ENCODE data around the gene NAP1L4.
"Not testable (repeated sequence)": the region's sequence is repeated elsewhere in the genome, so short reads cannot be mapped to it uniquely, and the experiment has no call there.

Gene NAP1L4

DNA sequence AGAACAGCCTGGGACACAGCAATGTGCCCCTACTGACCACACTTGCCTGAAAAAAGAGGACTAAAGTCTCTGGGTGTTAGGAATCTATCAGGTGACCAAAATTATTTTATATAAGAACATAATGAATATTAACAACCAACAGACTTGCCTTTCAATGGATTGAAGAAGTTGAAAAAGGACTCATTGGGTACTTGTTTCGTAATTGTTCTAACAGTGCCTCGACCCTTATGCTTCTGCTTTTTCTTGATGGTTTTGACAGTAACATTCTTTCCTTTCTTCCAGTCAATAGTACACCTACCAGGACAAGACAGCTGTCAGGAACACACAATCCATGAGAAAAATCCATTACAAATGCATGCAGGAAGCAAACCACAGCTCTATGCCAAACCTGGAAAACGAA lies 33.9 kb downstream of the NAP1L4 start:
- DNase-seq (ENCODE audit: low spot score): no peak

DNA sequence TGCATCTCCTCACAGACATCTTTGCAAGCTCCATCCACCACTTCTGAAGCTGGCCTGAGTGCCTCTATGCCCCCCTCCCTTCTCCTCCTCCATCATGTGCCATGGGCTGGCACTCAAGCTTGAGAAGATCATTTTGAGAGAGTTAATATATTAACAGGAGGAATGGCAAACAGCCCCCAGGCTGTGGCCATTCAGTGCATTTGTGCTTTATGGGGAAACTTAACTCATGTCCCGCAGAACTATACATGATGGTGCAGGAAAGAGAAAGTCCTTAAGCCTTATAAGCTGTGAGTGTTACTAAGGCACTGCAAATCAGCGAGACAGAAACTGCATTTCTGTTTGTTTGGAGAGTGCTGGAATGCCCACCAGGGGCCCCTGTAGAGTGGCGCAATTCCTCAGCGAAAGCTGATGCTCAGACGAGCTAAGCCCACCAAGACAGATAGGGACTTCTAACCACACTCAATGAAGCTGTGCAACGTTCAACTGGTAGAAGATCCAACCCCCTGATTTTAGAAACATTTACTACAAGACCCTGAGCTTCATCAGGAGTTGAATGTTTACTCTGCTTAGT lies 36.1 kb downstream of the NAP1L4 start:
- no peak for DNase-seq (ENCODE audit: low spot score)

GRCh38 chr11:2954263-2954662 lies 37.9 kb downstream of the NAP1L4 start:
- no peak for DNase-seq (ENCODE audit: low spot score)

DNA sequence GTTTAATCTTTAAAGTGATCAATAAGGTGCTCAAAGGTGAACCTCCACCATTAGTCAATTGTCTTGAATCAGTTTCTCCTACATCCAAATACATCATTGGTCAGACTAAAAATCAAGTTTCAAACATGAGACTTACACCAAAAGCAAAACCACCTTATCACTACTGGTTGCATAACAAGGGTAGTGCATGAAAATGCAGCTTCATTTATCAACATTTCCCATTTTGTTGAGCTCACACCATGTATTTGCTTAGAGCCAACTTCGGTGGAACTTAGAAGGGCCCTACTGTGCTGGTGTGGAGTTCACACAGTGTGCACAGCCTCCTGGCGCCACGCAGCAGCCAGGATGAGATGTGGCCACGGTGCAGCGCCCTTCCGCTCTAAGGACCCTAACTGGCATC lies 39.8 kb downstream of the NAP1L4 start:
- no peak for DNase-seq (ENCODE audit: low spot score)

DNA sequence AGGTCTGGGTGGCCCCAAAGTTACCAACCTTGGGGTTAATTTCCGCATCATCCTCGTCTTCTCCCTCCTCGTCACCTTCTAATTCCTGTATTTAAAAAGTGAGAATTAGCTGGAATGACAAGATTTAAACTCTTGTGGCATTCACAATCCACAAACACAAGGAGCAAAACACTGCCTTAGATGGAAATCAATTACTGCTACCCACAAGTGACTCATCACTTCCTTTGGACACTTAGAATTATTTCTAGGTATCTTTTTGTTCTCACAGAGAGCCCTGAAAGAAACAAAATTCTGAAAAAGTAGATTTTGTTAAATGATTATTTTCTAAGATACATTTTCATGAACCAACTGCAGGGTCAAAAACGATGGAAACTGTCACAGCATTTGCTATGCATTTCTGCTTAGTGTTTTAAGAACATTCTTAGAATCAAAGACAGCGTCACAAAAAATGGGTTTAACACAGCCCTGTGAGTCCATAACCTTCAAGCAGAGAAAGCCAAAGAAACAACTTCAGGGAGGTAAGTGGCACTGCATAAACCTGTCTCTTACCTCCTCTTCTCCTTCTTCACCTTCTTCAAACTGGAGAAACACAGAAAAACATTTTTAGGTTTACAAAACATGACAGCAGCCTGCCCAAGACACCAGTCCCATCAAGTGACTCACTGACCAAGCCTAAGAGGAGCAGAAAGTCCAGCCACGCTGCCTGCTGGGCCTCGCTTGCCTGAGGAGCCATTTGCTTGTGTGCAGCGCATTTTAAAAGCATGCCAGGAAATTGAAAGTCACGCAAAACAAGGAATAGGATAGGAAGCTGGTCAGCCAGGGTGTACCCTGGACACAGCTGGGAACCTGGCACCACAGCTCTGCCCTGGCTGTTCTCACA lies 40.7 kb downstream of the NAP1L4 start:
- DNase-seq (ENCODE audit: low spot score): no peak

DNA sequence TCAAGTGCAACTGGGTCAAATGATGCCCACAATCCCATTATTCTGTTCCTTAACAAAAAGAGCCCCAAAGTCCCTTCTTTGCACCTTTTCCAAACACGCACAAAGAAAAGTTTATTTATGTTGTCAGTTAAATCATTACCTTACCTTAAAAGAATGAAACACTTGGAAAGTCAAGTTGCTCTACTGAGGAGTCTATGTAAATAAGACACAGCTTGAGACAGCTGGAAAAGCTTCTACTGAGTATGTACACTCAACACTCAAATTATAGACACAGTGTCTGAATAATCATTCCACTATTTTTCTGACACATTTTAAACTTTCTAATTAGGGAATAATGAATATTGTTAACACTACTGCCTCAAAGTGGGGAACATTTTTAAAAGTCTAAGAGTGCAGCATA lies 41.3 kb downstream of the NAP1L4 start:
- no peak for DNase-seq (ENCODE audit: low spot score)

- DNase-seq (ENCODE audit: low spot score): no peak
These were observed 42.2 kb downstream of the NAP1L4 start for GRCh38 chr11:2949920-2950319.

- no peak for DNase-seq (ENCODE audit: low spot score)
These were observed 44.4 kb downstream of the NAP1L4 start for GRCh38 chr11:2947744-2948143.

DNA sequence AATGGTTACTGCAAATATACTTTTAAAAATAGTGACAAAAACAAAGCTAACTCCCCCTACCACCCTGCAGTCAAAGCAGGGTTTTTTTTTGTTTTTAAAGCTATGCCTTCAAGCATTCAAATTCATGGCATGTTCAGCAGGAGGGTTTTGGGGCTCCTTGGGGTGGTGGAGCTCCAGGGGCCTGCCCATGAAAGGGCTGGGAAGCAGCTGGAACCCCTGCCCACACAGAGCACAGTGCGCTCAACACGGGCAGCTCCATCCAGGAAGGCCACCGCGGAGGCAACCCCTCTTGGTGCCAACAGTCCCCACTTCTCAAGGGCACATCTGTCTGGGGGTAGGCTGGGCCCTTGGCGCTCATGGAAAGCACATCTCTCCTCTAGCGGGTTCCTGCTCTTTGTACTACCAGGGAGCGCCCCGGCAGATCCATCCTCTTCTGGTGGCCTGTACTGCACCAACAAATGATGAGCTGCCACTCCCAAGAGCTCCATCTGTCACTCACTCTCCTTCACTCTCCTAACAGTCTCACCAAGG lies 46.3 kb downstream of the NAP1L4 start:
- no peak for DNase-seq (ENCODE audit: low spot score)

DNA sequence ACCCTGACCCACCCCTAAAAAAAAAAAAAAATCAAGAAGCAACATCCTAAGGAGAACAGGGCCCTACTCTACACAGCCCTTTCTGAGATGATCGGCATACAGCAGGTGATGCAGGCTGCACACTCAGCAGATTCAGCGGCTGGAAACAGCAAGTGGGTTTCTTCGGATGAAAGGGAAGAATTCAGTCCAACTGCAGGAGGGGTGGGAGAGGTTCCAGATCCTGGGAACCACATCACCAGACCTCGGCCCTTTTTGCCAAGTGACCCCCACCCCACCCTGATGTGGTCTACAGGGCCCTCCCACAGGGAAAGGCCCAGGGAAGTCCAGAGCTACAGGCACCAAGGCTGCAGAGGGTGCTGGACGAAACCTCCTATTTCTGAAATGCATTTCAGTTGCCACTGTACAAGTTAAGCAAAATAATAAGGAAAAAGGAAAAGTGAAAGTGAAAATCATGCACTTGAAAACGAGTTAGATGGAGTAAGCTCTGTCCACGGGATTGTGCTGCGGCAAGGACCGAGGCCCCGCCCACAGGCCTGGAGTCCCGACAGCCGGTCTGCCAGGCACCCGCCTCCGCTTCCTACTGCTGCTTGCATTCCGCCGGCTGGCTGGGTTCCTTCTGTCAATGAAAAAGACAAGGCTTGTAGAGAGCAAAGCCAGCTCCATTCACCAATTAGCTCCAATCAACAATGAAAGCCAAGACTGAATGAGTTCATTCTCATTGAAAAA lies 46.9 kb downstream of the NAP1L4 start:
- DNase-seq (ENCODE audit: low spot score): peak; percentile 94

DNA sequence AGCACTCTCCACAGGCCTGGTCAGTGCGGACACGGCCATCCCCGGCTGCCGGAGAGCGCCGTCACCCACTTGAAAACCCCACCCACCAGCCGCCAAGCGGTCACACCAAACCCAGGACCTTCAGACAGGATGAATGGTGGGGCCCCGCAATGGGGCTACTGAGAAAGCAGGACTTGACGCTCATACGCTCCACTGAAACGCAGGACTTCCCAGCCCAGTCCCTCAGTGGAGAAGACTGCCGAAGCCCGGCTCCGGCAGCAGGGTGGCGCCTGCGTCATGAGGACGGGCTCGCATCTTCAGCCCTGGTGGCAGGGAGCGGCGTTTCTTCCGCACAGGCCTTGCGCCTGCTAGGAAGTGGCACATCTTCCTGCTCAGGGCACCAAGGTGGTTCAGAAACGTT lies 47.6 kb downstream of the NAP1L4 start:
- DNase-seq (ENCODE audit: low spot score): no peak

DNA sequence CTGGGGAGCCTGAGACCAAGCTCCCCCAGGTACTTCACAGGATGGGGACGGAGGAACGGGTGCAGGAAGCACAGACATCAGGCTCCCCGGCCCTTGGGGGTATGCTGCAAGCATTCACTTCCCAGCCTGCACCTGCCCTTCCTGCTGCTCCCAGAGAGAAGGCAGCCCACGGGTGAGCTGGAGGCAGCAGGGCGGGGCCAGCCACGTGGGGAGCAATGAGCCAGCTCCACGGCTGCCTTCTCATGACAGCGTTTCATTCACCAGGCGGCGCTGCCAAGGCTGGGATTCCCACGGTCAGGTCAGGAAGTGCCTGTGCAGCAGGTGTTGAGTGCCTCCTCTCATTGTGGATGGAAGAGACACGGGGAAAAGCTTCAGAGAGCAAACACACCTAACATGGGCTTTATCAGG lies 48.4 kb downstream of the NAP1L4 start:
- no peak for DNase-seq (ENCODE audit: low spot score)

DNA sequence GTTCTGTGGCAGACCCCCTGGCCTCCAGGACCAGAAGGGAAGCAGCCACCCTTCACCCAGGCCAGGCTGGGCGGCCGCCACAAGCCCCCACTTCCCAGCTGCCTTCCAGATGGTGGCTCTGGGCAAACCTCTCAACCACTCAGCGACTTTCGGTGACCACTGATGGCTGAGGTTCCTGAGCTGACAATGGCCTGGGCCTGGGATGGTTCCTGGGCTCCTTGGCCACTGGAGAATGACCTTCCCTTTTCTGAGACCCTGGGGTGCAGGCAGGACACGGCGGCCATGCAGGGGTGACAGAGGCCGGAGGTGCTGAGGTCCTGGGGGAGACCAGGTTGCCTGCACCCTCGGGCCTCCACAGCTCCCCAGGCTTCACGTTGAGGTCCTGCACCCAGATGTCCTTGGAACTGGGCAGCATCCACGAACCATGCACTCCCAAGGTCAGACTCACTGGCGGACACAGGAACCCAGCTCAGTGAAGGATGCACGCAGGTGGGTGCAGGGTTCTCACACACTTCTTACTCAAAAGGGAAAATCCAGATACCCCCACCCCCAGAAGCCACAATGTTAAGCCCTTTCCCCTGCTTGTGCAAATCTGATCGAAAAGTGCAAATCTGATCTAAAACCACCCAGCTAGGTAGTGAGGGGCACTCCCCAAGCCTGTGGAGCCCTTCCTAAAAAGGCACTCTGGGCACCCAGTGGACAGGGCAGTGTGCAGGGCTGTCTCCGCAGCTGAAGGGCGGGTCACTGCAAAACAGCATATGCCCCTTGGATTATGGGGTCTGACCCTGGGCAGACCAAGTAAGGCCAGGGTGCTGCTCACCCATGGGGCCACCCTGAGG lies 49.0 kb downstream of the NAP1L4 start:
- no peak for DNase-seq (ENCODE audit: low spot score)

DNA sequence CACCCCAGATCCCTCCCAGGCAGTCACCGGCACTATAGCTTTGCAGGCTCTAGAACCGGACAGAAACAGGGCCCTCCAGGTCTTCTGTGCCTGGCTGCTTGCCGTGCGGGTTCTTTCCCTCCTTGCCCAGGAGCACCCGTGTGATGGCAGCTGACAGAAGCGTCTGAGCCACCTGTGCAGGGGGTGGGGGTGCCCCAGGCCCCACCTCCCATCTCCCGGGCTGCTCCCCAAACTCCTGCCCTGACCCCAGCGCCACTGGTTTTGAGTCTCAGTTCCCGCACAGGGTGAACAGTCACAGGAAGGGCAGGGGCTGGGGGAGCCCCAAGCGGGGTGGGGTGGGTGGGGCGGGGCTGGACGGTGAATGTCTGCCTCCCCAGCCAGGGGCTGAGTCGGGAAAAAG lies 49.7 kb downstream of the NAP1L4 start:
- no peak for DNase-seq (ENCODE audit: low spot score)

DNA sequence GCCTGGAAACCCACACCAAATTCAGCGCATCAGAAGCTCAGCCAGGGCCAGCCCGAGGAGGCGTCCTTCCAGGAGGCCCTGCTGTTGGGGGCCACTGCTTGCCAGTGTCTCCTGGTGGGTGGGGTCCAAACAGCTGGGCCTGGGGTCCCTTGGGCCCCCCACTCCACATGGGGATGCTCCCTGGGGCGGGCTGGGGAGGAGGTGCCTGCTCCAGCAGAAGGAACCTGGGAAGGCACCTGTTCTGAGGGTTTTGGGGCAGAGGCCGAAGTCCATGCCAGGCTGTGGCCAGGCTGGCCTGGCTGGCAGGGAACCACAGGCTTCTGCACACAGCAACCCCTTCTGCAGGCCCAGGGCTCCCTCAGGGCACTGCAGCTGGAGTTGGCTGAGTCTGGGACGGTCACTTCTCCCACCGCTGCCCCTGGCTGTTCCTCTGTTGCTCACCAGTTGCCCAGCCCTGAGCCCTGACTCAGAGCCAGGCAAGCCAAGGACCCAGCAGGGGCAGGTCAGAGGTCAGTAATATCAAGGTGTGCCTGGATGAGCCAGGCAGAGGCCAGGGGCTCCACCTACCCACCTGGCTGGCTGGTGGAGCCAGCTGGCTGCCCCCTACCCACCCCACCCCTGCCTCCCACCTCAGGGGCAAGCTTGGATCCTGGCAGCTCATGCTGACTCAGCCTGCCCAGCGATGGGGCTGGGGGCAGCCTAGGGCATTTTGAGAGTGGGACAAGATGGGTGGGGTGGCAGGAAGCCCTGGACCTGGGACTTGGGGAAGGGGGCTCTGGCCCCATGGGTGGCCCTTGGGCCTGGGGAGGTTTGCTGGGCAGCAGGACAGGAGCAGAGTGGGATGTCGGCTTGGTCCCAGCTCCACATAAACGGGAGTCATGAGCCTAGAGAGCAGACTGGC lies 51.0 kb downstream of the NAP1L4 start:
- no peak for DNase-seq (ENCODE audit: low spot score)

- peak; percentile 82 for DNase-seq (ENCODE audit: low spot score)
These were observed 51.8 kb downstream of the NAP1L4 start for GRCh38 chr11:2940147-2940920.

DNA sequence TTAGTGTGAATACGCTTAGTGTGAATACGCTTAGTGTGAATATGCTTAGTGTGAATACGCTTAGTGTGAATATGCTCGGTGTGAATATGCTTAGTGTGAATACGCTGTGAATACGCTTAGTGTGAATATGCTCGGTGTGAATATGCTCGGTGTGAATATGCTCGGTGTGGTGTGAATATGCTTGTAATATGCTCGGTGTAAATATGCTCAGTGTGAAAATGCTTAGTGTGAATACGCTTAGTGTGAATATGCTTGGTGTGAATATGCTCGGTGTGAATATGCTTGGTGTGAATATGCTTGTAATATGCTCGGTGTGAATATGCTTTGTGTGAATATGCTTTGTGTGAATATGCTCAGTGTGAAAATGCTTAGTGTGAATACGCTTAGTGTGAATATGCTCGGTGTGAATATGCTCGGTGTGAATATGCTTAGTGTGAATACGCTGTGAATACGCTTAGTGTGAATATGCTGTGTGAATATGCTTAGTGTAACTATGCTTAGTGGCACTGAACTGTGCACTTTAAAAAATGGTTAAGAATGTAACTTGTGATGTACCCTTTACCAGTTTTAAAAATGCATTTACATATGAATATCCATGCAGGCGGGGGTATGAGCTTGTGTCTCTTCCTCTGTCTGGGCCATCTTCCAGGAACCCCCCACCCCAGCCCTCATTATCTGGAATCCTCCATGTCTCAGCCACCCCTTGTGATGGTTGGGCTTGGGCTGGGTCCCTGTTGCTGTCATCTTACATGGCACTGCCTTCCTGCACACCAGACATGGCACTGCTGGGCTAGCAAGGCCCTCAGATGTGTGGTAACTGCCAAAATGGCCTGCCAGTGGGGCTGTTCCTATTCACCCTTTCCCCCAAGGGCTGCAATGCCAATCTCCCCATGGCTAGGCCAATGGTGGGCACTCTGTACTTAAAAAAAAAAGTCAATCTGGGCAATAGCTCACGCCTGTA lies 53.4 kb downstream of the NAP1L4 start:
- not testable (repeated sequence) for DNase-seq (ENCODE audit: low spot score)

GRCh38 chr11:2937641-2938457 lies 54.3 kb downstream of the NAP1L4 start:
- not testable (repeated sequence) for DNase-seq (ENCODE audit: low spot score)

Measured in hepatic stellate cell (primary cell).